Kidney tubule cell (primary cell): ENCODE results near the gene INSYN1.

Experiments used
- DNase-seq: peaks from one replicate; pipeline ENCODE4 v3.0.0-alpha.2; 2018; ENCODE audit warnings: low spot score

The INSYN1 gene

DNA sequence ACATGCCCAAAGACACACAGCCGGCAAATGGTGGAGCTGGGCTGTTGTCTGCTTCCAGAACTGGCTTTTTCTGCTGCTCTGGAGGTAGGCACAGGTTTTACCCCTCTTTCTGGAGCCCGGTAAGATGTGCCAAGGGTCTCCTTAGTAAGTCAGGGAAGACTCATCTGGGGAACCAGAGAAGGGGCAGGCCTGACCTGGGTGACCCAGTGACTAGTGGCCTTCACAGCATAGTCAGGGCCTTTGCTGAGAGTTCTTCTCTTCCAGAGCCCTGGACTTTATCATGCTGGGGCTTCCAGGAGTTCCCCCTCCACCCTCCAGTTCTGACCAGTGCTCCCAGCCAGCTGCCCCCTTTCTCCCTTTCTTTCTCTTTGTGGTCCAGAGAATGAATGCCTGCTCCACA lies 65.8 kb downstream of the INSYN1 start:
- no peak for DNase-seq

DNA sequence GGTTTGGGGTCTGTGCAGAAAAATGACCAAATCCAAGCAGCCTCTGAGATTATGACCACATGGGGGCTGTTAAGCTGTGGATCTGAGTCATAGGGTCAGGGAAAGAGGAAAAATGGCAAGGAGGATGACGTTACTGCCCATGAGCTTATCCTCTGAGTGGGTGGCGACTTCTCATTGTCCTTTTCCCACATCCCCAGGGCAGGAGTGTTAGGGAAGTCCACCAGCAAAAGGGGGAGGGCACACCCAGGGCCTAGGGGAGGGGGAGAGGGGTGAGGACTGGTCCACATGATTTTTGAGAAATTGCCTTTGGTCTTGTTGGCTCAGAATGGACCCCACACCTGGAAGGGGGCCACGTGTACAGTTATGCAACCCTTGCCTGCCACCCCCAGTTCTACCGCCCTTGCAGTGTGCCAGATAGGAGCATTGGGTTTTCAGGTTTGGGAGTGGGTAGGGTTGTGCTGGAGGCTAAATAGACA lies 66.3 kb downstream of the INSYN1 start:
- peak; percentile 66 for DNase-seq

DNA sequence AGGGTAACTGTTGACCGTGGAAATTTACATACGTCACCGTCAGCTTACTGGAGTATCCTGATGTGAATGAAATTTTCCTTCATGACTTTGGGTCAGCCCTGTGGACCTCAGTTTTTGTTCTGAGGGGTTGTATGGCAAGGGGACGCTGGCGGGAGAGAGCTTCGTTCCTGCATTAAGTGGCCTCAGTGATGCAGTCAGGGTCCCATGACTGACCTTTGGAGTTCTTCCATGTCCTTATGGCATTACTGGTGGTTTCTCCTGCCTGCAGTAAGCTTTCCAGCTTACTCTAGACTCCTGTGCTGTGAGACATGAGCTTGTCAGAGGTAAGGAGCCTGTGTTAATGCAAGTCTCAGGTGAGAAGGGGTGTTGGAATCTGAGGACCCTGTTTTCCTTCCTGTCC lies 67.2 kb downstream of the INSYN1 start:
- no peak for DNase-seq
